HFFc6 (cell line): ENCODE measurements around the gene BORCS5. TPM values are rescaled to one million over a fixed set of nuclear protein-coding genes. Genes with fewer than 3 reads are reported as not detected.

Experiments used
- DNase-seq: peaks from one replicate; pipeline ENCODE4 v3.0.0-alpha.2; 2018
- H3K27ac Mint-ChIP-seq: 2 replicates; pipeline ENCODE4 v1.8.0; 2020; ENCODE audit warnings: mild to moderate bottlenecking, mixed read lengths
- H3K27me3 Mint-ChIP-seq: 2 replicates; pipeline ENCODE4 v1.8.0; 2021; ENCODE audit warnings: mild to moderate bottlenecking, moderate library complexity, mixed read lengths; ENCODE audit not compliant: insufficient read depth
- H3K36me3 Mint-ChIP-seq: 2 replicates; pipeline ENCODE4 v1.8.0; 2021; ENCODE audit warnings: low read depth, mixed read lengths
- H3K4me1 Mint-ChIP-seq: 2 replicates; pipeline ENCODE4 v1.8.0; 2020; ENCODE audit warnings: low read depth, mixed read lengths
- H3K4me3 Mint-ChIP-seq: 2 replicates; pipeline ENCODE4 v1.8.0; 2020; ENCODE audit warnings: mild to moderate bottlenecking, moderate library complexity, mixed read lengths
- H3K9me3 Mint-ChIP-seq: 2 replicates; pipeline ENCODE4 v1.8.0; 2020; ENCODE audit warnings: mild to moderate bottlenecking, mixed read lengths
- total RNA-seq, 6 experiments: library from RNA; stranded (reverse); fragmentation: NEBNext Ultra II Directional; extraction: Animal tissue kit (Norgen Biotek cat#: 25700); gene quantifications; 2 replicates in 1 of 6; 3 replicates in 5 of 6; pipeline ENCODE4 v1.2.3, GENCODE V29; 2021
- TF ChIP-seq, protein P1 (sequence below): fragments of 200-600 bp; sonication (generic); IDR thresholded peaks from 2 replicates; pipeline ENCODE4 v1.5.0; 2021; ENCODE audit warnings: antibody characterized with exemption, mild to moderate bottlenecking

BORCS5 gene
- total RNA-seq, 6 experiments from 2014 or later = 8.7 to 13.9 (median 10.6) TPM

DNA sequence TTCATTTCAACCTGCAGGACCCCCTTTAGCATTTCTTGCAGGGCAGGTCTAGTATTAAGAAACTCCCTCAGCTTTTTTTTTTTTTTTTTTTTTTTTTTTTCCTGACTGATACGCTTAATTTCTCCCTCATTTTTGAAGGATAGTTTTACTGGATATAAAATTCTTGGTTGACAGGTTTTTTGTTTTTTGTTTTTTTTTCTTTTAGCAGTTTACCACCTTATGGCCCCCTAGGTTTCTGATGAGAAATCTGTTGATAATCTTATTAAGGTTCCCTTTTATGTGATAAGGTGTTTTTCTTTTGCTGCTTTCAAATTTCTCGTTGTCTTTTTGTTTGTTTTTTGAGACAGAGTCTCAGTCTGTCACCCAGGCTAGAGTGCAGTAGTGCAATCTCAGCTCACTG is 66.5 kb downstream of the BORCS5 start:
- TF ChIP-seq, protein P1, sequence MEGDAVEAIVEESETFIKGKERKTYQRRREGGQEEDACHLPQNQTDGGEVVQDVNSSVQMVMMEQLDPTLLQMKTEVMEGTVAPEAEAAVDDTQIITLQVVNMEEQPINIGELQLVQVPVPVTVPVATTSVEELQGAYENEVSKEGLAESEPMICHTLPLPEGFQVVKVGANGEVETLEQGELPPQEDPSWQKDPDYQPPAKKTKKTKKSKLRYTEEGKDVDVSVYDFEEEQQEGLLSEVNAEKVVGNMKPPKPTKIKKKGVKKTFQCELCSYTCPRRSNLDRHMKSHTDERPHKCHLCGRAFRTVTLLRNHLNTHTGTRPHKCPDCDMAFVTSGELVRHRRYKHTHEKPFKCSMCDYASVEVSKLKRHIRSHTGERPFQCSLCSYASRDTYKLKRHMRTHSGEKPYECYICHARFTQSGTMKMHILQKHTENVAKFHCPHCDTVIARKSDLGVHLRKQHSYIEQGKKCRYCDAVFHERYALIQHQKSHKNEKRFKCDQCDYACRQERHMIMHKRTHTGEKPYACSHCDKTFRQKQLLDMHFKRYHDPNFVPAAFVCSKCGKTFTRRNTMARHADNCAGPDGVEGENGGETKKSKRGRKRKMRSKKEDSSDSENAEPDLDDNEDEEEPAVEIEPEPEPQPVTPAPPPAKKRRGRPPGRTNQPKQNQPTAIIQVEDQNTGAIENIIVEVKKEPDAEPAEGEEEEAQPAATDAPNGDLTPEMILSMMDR = no peak
- Mint-ChIP-seq H3K27ac (no peak overlapping the region), H3K4me1 (peaks cover 18% of the 10 kb centered on the region), H3K4me3 (no peak overlapping the region), H3K27me3 (no peaks in the 10 kb centered on the region), H3K9me3 (peaks cover 38% of the 10 kb centered on the region), H3K36me3 (peaks cover 40% of the 10 kb centered on the region)
- no peak for DNase-seq

DNA sequence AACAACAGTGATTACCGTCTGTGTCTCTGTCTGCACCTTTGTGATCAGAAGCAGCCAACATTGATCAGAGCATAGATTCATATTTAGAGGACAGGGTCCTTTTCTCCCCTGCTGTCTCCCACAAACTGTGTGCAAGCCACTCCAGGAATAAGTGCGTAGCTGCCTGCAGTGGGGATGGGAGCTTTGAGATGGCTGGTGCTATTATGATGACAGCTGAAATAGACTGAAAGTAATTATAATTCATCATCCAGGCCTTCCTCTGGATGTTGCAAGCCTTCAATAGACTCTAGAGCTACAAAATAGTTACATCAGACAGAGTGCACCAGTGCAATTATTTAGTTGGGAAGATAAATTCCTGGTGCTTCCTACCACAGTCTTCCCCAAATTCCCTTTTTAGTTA is 68.1 kb downstream of the BORCS5 start:
- DNase-seq = no peak
- H3K9me3 Mint-ChIP-seq = peaks cover 34% of the 10 kb centered on the region
- H3K27ac Mint-ChIP-seq = no peak overlapping the region
- H3K4me3 Mint-ChIP-seq = no peak overlapping the region
- H3K27me3 Mint-ChIP-seq = no peaks in the 10 kb centered on the region
- TF ChIP-seq, protein P1 = no peak
- peaks cover 32% of the 10 kb centered on the region for H3K36me3 Mint-ChIP-seq
- H3K4me1 Mint-ChIP-seq = peaks cover 33% of the 10 kb centered on the region

DNA sequence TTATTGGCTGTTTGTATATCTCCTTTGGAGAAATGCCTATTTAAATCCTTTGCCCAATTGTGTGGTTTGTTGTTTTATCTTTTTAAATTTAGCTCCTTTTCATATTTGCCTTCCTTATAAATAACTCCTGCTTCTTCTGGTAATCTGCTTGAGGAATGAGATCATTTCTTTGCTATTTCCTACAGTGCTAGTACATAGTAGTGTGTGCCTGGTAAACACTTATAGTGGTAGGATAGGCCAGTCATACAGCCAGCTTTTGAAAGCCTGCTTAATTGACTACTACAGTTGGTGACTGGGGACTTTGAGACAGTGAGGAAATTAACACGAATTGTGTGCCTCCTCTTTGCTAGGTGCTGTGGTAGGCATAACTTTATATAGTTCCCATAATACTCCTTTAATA is 68.7 kb downstream of the BORCS5 start:
- Mint-ChIP-seq H3K27me3 (no peaks in the 10 kb centered on the region), H3K9me3 (peaks cover 32% of the 10 kb centered on the region), H3K36me3 (peaks cover 30% of the 10 kb centered on the region), H3K4me1 (peaks cover 35% of the 10 kb centered on the region), H3K4me3 (no peak overlapping the region), H3K27ac (peak overlapping the region; percentile 0)
- TF ChIP-seq, protein P1 = no peak
- DNase-seq = peak; percentile 40

DNA sequence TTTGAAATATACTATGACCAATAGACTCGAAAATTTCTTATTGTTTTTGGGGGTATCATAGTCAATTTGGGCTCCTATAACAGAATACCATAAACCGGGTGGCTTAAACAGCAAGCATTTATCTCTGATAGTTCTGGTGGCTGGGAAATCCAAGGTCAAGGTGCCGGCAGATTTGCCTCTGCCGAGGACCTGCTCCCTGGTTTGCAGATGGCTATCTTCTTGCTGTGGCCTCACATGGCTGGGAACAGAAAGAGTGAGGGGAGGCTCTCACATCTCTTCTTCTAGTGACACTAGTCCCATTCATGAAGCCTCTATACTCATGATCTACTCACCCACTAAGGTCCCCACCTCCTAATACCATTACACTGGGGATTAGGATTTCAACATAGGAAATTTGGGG is 70.7 kb downstream of the BORCS5 start:
- Mint-ChIP-seq H3K27me3 (no peaks in the 10 kb centered on the region), H3K27ac (no peak overlapping the region), H3K9me3 (peaks cover 15% of the 10 kb centered on the region), H3K4me1 (peaks cover 50% of the 10 kb centered on the region), H3K36me3 (peaks cover 14% of the 10 kb centered on the region), H3K4me3 (no peak overlapping the region)
- no peak for DNase-seq
- TF ChIP-seq, protein P1 = no peak

DNA sequence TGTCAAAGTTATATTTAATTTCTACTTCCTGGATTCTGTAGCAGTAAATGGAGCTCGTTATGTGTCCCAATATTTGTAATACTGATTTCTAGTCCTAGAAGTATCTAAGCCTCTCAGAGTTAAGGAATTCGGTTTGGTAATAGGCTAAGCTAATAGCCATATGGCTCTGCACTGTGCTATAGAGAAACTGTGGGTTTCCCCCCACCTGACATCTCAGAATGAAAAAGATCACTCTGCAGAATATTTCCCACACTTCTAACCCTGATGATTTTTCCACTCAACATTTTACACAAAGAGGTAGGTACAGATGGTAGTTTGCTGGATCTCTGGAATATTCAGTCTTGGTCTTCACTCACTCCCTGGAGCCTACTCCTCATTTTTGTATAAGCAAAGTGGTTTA is 71.2 kb downstream of the BORCS5 start:
- no peaks in the 10 kb centered on the region for H3K27me3 Mint-ChIP-seq
- peaks cover 14% of the 10 kb centered on the region for H3K9me3 Mint-ChIP-seq
- H3K4me1 Mint-ChIP-seq = peaks cover 54% of the 10 kb centered on the region
- no peak overlapping the region for H3K27ac Mint-ChIP-seq
- H3K36me3 Mint-ChIP-seq = peaks cover 14% of the 10 kb centered on the region
- DNase-seq = no peak
- H3K4me3 Mint-ChIP-seq = no peak overlapping the region
- TF ChIP-seq, protein P1 = no peak
